ENCODE results near the gene PPP6R1.

Gene PPP6R1, protein sequence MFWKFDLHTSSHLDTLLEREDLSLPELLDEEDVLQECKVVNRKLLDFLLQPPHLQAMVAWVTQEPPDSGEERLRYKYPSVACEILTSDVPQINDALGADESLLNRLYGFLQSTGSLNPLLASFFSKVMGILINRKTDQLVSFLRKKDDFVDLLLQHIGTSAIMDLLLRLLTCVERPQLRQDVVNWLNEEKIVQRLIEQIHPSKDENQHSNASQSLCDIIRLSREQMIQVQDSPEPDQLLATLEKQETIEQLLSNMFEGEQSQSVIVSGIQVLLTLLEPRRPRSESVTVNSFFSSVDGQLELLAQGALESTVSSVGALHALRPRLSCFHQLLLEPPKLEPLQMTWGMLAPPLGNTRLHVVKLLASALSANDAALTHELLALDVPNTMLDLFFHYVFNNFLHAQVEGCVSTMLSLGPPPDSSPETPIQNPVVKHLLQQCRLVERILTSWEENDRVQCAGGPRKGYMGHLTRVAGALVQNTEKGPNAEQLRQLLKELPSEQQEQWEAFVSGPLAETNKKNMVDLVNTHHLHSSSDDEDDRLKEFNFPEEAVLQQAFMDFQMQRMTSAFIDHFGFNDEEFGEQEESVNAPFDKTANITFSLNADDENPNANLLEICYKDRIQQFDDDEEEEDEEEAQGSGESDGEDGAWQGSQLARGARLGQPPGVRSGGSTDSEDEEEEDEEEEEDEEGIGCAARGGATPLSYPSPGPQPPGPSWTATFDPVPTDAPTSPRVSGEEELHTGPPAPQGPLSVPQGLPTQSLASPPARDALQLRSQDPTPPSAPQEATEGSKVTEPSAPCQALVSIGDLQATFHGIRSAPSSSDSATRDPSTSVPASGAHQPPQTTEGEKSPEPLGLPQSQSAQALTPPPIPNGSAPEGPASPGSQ

DNA sequence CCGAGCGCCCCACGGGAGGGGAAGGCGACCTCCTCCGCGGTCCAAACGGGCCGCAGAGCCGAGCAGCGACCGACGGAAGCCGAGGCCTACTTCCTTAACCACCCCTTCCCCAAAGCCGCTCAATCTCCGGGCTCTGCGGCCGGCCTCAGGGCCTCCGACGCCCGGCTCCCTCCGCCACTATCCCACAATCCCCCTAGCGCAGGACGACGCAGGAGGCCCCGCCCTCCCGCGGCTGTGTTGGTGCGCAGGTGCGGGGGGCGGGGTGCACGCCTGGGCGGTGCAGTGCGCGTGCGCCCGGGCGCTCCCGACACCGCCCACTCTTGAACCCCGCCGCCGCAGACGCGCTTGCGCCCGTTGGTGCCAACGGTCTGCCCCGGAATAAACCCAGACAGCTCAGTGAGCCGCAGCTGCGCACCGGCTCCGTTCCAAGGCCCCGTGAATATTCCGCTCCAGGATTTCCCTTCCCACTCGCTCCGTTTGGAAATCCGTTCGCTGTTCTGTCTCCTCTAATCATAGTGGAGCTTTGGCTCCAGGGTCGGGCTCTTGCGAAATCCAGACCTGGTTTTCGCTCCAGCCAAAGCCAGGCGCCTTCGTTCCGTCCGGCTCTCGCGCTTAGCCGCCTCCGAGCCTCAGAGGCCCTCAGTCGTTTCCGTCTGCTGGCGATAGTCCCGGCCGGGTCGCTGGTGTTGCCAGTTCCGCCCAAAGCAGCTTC lies at the start of gene PPP6R1:
TSS of gene PPP6R1 (minus strand) at position 190 of the 712 bp plus-strand sequence. CDS start 11,914 bp downstream, outside the sequence.
- DNase-seq (ENCODE audit: low spot score), result peak; percentile 99

DNA sequence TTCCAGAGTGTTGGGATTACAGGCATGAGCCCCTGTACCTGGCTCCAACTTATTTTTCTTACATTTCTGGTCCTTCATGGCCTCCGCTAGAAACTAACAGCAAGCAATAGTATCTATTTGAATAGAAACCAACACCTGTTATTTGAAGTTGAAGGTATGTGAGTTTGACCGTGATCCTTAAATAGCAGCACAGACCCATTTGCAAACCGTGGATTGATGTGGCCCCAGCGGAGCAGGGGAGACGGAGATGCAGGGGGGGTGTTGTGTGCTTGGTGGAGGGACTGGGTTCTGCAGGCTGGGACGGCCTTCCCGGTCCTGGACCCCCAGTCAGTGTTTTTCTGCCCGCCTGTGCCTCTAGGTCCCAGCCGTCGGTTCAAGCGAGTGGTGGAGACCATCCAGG lies 49.5 kb upstream of the PPP6R1 start:
- no peak for DNase-seq (ENCODE audit: low spot score)

DNA sequence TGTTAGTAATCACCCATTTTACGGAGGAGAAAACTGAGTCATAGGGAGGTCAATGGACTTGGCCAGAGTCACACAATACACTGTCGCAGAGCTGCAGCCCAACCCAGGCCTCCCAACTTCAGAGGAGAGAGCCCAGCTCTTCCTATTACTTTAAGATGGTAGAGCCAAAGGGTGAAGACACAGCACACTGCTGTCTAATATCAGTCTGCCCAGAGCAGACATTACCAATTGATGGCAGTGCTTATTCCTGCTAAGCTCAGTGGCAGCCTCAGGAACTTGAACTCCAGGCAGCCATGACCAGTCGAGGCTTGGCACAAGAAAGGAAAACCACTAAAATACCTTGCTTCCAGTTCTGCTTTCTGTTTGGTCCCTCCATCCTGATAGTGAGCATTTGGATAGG lies 47.9 kb upstream of the PPP6R1 start:
- DNase-seq (ENCODE audit: low spot score), result no peak

- no peak for DNase-seq (ENCODE audit: low spot score)
Observed at GRCh38 chr19:55305983-55306562, 47.3 kb upstream of the PPP6R1 start.

- peak; percentile 72 for DNase-seq (ENCODE audit: low spot score)
Observed at GRCh38 chr19:55305491-55305890, 46.7 kb upstream of the PPP6R1 start.

DNA sequence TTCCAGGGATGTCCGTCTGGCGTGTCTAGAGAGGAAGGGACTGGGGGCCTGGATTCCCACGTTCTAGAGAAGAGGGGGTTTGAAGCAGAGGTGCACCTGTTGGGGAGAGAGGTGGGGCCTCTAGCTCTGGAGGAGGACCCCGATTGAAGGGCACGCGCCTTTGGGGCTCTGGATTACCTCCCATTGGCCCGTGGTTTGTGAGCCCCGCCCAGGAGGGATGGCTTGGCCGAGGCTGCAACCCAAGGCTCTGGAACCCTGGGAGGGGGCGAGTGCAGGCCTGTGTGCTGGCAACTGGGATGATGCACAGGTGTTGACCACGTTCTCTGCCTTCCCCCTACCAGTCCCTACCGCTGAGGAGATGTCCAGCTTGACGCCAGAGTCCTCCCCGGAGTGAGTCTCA lies 46.2 kb upstream of the PPP6R1 start:
- DNase-seq (ENCODE audit: low spot score), result no peak

GRCh38 chr19:55304279-55304978 lies 45.6 kb upstream of the PPP6R1 start:
- DNase-seq (ENCODE audit: low spot score), result peak; percentile 74

GRCh38 chr19:55303477-55303876 lies 44.7 kb upstream of the PPP6R1 start:
- no peak for DNase-seq (ENCODE audit: low spot score)

GRCh38 chr19:55302318-55302703 lies 43.5 kb upstream of the PPP6R1 start:
- DNase-seq (ENCODE audit: low spot score), result no peak

DNA sequence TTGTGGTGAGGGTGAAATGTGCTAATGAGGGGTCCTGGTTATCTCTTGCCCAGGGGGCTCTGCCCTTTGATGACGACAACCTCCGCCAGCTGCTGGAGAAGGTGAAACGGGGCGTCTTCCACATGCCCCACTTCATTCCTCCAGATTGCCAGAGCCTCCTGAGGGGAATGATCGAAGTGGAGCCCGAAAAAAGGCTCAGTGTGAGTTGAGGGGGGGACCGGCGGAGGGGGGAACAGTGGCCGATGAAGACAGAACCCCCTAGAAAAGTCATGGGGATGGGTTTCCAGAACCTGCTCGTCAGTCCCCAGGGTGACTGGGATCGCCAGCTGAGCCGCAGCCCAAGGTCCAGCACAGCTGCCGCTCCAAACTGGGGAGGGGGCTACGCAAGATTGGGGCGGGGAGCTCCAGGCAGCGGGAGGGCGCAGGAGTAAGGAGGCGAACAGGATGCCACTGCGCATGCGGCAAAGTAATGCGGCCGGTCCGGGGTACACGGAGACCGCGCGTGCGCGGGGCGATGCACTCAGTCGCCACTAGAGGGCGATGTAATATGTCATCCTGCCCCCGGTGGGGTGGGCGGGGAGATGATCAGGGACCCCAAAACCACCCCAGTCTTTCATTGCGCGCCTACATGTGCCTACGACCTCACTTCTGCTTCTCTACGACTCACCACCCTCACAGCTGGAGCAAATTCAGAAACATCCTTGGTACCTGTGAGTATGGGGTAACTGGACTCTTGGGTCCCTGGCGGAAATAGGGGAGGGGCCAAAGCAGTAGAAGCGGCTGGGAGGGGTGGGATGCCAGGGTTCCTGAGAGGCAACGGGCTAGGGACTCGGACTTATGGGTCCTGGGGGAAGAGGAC lies 42.9 kb upstream of the PPP6R1 start:
- peak; percentile 79 for DNase-seq (ENCODE audit: low spot score)

GRCh38 chr19:55300886-55301458 lies 42.2 kb upstream of the PPP6R1 start:
- no peak for DNase-seq (ENCODE audit: low spot score)

- no peak for DNase-seq (ENCODE audit: low spot score)
Observed at GRCh38 chr19:55299991-55300390, 41.2 kb upstream of the PPP6R1 start.

DNA sequence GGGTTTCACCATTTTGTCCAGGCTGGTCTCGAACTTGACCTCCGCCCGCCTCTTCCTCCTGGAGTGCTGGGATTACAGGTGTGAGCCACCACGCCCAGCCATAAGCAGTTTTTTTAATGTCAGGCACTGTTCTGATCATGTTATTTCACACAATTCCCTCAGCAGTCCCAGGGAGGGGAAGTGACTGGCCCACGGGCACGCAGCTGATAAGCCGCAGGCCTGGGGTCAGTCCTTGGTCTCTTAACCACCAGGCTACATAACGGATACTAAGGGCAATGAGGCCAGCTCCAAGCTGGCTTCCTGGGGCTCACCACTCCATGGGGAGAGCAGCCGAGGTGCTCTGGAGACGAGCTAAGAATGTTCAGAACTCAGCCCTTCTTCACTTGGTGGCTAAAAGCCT lies 38.5 kb upstream of the PPP6R1 start:
- no peak for DNase-seq (ENCODE audit: low spot score)

DNA sequence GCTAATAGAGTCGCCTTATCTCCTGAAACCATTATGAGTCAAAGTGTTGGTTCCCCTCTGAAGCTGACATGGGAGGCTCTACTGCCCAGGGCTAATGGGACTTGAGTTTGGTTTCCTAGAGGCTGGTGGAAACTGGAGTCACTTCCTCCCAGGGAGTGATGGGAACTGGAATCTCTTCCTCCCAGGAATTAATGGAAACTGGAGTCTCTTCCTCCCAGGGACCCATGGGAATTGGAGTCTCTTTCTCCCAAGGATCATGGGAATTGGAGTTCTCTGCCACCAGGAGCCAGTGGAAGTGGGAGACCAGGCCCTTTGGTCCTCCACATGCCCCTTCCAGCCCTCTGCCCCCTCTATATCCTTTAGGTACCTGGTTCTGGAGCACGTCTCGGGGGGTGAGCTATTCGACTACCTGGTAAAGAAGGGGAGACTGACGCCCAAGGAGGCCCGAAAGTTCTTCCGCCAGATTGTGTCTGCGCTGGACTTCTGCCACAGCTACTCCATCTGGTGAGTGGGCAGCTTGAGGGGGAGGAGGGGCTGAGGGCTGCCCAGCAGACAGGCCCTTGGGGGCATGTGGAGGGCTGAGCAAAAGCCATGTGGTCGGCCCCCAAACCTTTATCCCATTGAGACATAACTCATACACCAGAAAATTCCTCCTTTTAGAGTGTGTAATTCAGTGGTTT lies 30.4 kb upstream of the PPP6R1 start:
- peak; percentile 74 for DNase-seq (ENCODE audit: low spot score)

DNA sequence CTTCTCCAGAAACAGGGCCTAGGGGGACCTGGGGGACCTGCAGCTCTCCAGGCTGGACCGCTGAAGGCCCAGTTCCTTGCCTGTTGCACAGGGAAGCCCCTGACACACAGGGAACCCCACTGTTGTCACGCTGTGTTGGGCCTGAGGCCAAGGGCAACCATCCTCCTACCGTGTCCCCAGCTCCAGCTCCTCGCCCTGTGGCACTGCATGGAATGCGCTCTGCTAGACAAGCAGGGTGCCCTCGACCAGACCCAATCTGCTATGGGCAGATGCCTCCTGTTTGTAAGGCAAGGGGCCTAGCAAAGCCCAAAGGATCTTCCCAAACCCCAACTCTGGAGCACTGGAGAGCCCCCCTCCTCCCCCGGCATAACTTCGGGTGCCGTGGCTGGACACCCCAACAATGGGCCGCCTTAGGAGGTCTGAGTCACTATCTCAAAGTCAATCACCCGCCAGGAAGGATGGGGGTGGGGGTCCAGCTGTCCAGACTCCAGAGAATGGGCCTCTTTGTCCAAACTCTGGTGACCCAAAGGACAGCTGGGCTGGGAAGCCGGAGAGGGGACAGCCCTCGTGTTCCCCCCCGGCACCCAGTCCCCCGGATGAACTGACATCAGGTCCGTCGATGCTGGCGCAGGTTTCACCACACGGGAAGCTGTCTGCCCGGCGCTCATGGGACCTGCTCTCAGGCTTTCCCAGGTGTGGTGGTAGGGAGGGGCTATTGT lies 28.7 kb upstream of the PPP6R1 start:
- no peak for DNase-seq (ENCODE audit: low spot score)

- no peak for DNase-seq (ENCODE audit: low spot score)
Observed at GRCh38 chr19:55285229-55285890, 26.5 kb upstream of the PPP6R1 start.

DNA sequence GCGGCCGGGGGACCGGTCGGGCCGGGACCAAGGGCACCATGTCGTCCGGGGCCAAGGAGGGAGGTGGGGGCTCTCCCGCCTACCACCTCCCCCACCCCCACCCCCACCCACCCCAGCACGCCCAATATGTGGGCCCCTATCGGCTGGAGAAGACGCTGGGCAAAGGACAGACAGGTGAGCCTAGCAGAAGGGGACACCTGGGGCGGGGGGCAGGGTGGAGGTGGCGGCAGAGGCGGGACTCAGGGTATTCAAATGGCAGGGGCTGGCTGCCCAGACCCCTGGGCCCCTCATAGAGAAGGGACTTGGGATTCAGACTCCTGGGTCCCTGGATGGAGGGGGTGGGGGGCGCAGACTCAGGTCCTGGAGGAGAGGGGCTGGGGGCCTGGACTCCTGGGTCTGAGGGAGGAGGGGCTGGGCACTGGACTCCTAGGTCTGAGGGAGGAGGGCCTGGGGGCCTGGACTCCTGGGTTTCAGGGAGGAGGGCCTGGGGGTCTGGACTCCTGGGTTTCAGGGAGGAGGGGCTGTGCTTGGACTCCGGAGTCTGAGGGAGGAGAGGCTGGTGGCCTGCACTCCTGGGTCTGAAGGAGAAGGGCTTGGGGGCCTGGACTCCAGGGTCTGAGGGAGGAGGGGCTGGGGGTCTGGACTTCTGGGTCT lies 25.7 kb upstream of the PPP6R1 start:
- DNase-seq (ENCODE audit: low spot score), result no peak
